ENCODE data around the gene FZD4. TPM values are rescaled to one million over a fixed set of nuclear protein-coding genes. Genes with fewer than 3 reads are reported as not detected.
A peak's percentile ranks its signal among the peaks of the same experiment; 100 is the strongest.

FZD4 gene
- total and polyA plus RNA-seq, 11 donors, result 11.6 to 39.6 (median 21.1) TPM

GRCh38 chr11:86951706-86952105, 3.5 kb downstream of the FZD4 start:
- H3K27ac ChIP-seq, result peak overlapping the region; percentile 91 to 100 (median 97)
- DNase-seq (no peak), ATAC-seq (no peak)
- no peak for TF ChIP-seq CTCF (IDR thresholded peaks at IDR 0.05)
- no peak for TF ChIP-seq POLR2A (IDR thresholded peaks at IDR 0.05)
- intact Hi-C loops (cut with DNase I), result loop anchor here in 2 of 10 donors (10.0 kb wide), 1 partner anchor 143 kb away; no protein-coding TSS in a partner anchor
- peaks cover 11 to 68% (median 44%) of the 10 kb centered on the region in 12 donors for H3K4me1 ChIP-seq
- peaks cover 0 to 14% (median 0%) of the 10 kb centered on the region in 9 donors for H3K27me3 ChIP-seq
- no peaks in the 10 kb centered on the region for H3K9me3 ChIP-seq
- peak overlapping the region in 11 of 12 donors; percentile 10 to 99 (median 93) for H3K4me3 ChIP-seq
- peaks cover 0 to 58% (median 30%) of the 10 kb centered on the region in 9 donors for H3K36me3 ChIP-seq
- WGBS, 4 donors, result 47 to 66% (median 53%) methylated on average over 3 of the region's 3 CpGs

DNA sequence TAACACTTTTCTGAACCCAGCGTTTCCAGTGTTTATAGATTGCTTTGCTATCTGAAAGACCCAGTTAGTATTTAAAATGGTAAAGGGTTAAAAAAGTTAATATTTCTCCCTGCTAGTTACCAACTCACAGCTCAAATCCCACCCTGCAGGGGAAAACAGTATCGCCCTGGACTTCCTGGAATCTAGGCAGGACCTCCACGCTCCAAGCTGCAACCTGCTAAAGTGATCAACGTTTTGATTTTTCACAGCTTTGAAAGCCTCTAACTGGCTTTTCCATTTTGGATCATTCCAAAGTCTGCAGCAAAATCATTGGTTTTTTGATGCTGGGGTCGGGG, 4.6 kb downstream of the FZD4 start:
- peaks cover 0 to 69% (median 37%) of the 10 kb centered on the region in 9 donors for H3K36me3 ChIP-seq
- H3K4me3 ChIP-seq, result peak overlapping the region in 9 of 12 donors; percentile 18 to 99 (median 93)
- H3K27me3 ChIP-seq, result peaks cover 0 to 14% (median 0%) of the 10 kb centered on the region in 9 donors
- intact Hi-C loops (cut with DNase I), result loop anchor here in 2 of 10 donors (10.0 kb wide), 1 partner anchor 144 kb away; no protein-coding TSS in a partner anchor
- H3K4me1 ChIP-seq, result peaks cover 11 to 74% (median 54%) of the 10 kb centered on the region in 12 donors
- H3K27ac ChIP-seq, result peak overlapping the region in 11 of 12 donors; percentile 12 to 100 (median 95)
- no peak for DNase-seq
- TF ChIP-seq CTCF (IDR thresholded peaks at IDR 0.05), result no peak
- TF ChIP-seq POLR2A (IDR thresholded peaks at IDR 0.05), result no peak
- ATAC-seq, result no peak
- 36 to 52% (median 42%) methylated on average over 5 of the region's 5 CpGs for WGBS, 4 donors
- no peaks in the 10 kb centered on the region for H3K9me3 ChIP-seq

- WGBS, 4 donors, result 47 to 63% (median 52%) methylated on average over 3 of the region's 3 CpGs
- ATAC-seq, result no peak
- DNase-seq, result no peak
- peaks cover 0 to 74% (median 37%) of the 10 kb centered on the region in 9 donors for H3K36me3 ChIP-seq
- peak overlapping the region in 10 of 12 donors; percentile 6 to 100 (median 63) for H3K27ac ChIP-seq
- TF ChIP-seq POLR2A (IDR thresholded peaks at IDR 0.05) (no peak), CTCF (IDR thresholded peaks at IDR 0.05) (no peak)
- intact Hi-C loops (cut with DNase I), result loop anchor here in 6 of 10 donors (10.0 kb wide), 4 partner anchors 85 to 475 kb away; partner anchors contain the start of gene TMEM135 (in 1 of the 6)
- H3K9me3 ChIP-seq, result no peaks in the 10 kb centered on the region
- H3K4me1 ChIP-seq, result peaks cover 11 to 79% (median 59%) of the 10 kb centered on the region in 12 donors
- H3K27me3 ChIP-seq, result peaks cover 0 to 14% (median 0%) of the 10 kb centered on the region in 9 donors
- peak overlapping the region in 11 of 12 donors; percentile 7 to 99 (median 91) for H3K4me3 ChIP-seq
Observed at GRCh38 chr11:86949995-86950660, 5.1 kb downstream of the FZD4 start.

DNA sequence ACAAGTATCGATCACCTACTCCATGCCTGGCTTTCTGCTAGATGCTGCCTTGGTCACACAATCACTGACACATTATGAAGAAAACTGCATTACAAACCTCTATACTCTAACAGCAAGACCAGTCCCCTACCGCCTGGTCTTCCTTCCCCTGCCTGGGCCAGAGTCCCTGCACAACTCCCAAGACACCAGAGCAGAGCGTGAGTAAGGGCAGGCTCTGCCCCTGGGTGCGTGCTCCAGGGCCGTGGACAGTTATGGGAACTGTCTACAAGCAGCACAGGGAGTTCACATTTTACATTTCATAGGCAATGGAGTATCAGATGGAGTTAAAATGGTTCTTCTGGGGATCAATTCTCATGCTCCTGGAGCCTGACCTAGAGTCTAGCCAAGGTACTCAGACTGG, 6.5 kb downstream of the FZD4 start:
- Histone ChIP-seq H3K4me3 (peak overlapping the region in 11 of 12 donors; percentile 0 to 99 (median 91)), H3K4me1 (peaks cover 11 to 86% (median 62%) of the 10 kb centered on the region in 12 donors), H3K27ac (peak overlapping the region; percentile 20 to 100 (median 47)), H3K27me3 (peaks cover 0 to under 1% (median 0%) of the 10 kb centered on the region in 9 donors), H3K9me3 (no peaks in the 10 kb centered on the region), H3K36me3 (peaks cover 0 to 85% (median 37%) of the 10 kb centered on the region in 9 donors)
- WGBS, 4 donors, result 47 to 66% (median 63%) methylated on average over 5 of the region's 5 CpGs
- no peak for TF ChIP-seq CTCF (IDR thresholded peaks at IDR 0.05)
- no peak for TF ChIP-seq POLR2A (IDR thresholded peaks at IDR 0.05)
- intact Hi-C loops (cut with DNase I), result loop anchor here in 5 of 10 donors (10.0 kb wide), 3 partner anchors 86 to 476 kb away; partner anchors contain the start of gene TMEM135 (in 1 of the 5)
- DNase-seq (peak; percentile 34 to 66 (median 56)), ATAC-seq (peak; percentile 44 to 59 (median 52))
